Adrenal gland (tissue), 12 donors: ENCODE measurements around the gene CPS1. TPM values are rescaled to one million over a fixed set of nuclear protein-coding genes. Genes with fewer than 3 reads are reported as not detected.

Experiments
- DNase-seq, 7 donors: peaks; one replicate each; pipeline ENCODE4 v3.0.0-alpha.2; 2019 to 2020
- H3K27ac ChIP-seq, 5 donors: fragments of 200-600 bp; sonication (generic) in 4 of 5; 1 replicate in 3 of 5; 2 replicates in 2 of 5; pipeline versions ENCODE4 v1.5.1 to v1.8.0; 2016 to 2020; ENCODE audit warnings: mild to moderate bottlenecking in 1 of 5
- H3K27me3 ChIP-seq: fragments of 200-600 bp; 2 replicates; pipeline ENCODE4 v1.8.0; 2021
- H3K36me3 ChIP-seq, 2 donors: fragments of 200-600 bp; replicated peaks in 1 of 2; 1 replicate in 1 of 2; 2 replicates in 1 of 2; pipeline versions ENCODE4 v1.5.1 to v1.8.0; 2018 to 2022
- H3K4me1 ChIP-seq, 2 donors: fragments of 200-600 bp; replicated peaks in 1 of 2; 1 replicate in 1 of 2; 2 replicates in 1 of 2; pipeline versions ENCODE4 v1.5.1 to v1.8.0; 2018 to 2021
- H3K4me3 ChIP-seq, 4 donors: fragments of 200-600 bp; sonication (generic) in 3 of 4; one replicate each; pipeline ENCODE4 v1.5.1; 2016 to 2018
- H3K9me3 ChIP-seq, 3 donors: fragments of 200-600 bp; sonication (generic) in 1 of 3; replicated peaks in 1 of 3; 1 replicate in 2 of 3; 2 replicates in 1 of 3; pipeline versions ENCODE4 v1.5.1 to v1.8.0; 2016 to 2021
- CTCF ChIP-seq, 6 experiments: fragments of 450-650 bp in 4 of 6; fragments of 200-600 bp in 2 of 6; sonication (generic) in 1 of 6; IDR thresholded peaks; 1 replicate in 5 of 6; 2 replicates in 1 of 6; pipeline versions ENCODE4 v1.5.1 to v1.8.0; 2016 to 2021; ENCODE audit warnings: antibody characterized with exemption in 6 of 6, mild to moderate bottlenecking in 2 of 6, moderate library complexity in 1 of 6
- POLR2A ChIP-seq, 2 donors: fragments of 450-650 bp; IDR thresholded peaks; one replicate each; pipeline ENCODE4 v1.6.1; 2017; ENCODE audit warnings: antibody characterized with exemption in 2 of 2, mild to moderate bottlenecking in 2 of 2, moderate library complexity in 1 of 2
- WGBS, 4 donors: extraction: QIAGEN DNeasy Blood & Tissue Kit in 2 of 4; methylation state at CpG; one replicate each; pipeline versions ENCODE4 v1.1.5 to v1.1.7; 2013 to 2017; 5-methylcytosine and 5-hydroxymethylcytosine counted together
- intact Hi-C, 2 donors: fragments of 100-400 bp; cut with DNase I; formaldehyde crosslinking; loops; one replicate each; pipeline versions ENCODE4 v1.14.1 to v1.15.0; 2022 to 2023
- polyA plus RNA-seq, 3 donors: library from polyadenylated mRNA; stranded (reverse); fragments of 200-250 nt in 2 of 3; fragments of 350-450 nt in 1 of 3; fragmentation: Illumina TruSeq in 1 of 3; extraction: RNeasy Lipid Tissue Mini Kit (QIAGEN cat#74804) in 1 of 3; gene quantifications; one replicate each; pipeline ENCODE4 v1.2.3, GENCODE V29; 2013 to 2014
- total RNA-seq, 9 donors: library from RNA; depleted of rRNA in 4 of 9; stranded (reverse); fragments of >200 nt in 4 of 9; fragments of 120-200 nt in 1 of 9; fragmentation: NEBNext Ultra II Directional in 1 of 9; extraction: Animal tissue kit (Norgen Biotek cat#: 25700) in 1 of 9; gene quantifications; one replicate each; pipeline versions ENCODE4 v1.1.0 to v1.2.4, GENCODE V29; 2013 to 2023
- donor health status: healthy with polysubstance abuse.
- donor health status: Bipolar disorder and iron deficiency.
- donor health status: DM: yes; HTN: yes; CAD: no.
- donor health status: DM: no; HTN: no; CAD: no.
- donor health status: DM: no; HTN: no; CAD: no.
- donor health status: DM: yes; HTN: yes; CAD: no.

Gene CPS1
- total and polyA plus RNA-seq, 12 donors: 0.61 to 4.3 (median 1.7) TPM

DNA sequence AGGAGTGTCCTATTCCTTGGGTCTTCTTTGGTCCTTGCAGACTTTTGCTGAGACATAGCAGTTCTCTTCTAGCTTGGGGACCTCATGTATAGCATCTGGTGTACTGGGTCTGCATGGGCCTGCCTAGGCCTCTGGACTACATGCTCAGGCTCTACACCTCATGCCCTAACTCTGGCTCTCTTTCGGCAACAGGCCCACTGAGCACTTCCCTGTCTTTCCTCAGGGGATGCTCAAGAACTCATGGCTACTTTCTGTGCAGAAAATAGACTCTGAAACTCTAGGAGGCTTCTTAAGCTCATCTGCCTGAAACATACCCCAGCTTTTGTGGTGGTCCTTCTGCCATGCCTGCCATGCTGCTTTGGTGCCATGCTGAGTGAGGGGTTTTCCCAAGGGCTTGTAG, 21.5 kb upstream of the CPS1 start:
- Histone ChIP-seq H3K4me1 (no peaks in the 10 kb centered on the region), H3K9me3 (no peaks in the 10 kb centered on the region), H3K27ac (no peak overlapping the region), H3K36me3 (no peaks in the 10 kb centered on the region), H3K4me3 (no peak overlapping the region), H3K27me3 (no peaks in the 10 kb centered on the region)
- intact Hi-C loops: no loop called here
- no peak for DNase-seq
- WGBS, 4 donors: 71 to 100% (median 82%) methylated on average over 1 of the region's 1 CpG
- TF ChIP-seq CTCF (IDR thresholded peaks at IDR 0.05) (no peak), POLR2A (IDR thresholded peaks at IDR 0.05) (no peak)

- H3K9me3 ChIP-seq: no peaks in the 10 kb centered on the region
- no peak for TF ChIP-seq CTCF (IDR thresholded peaks at IDR 0.05)
- no peak for TF ChIP-seq POLR2A (IDR thresholded peaks at IDR 0.05)
- no peaks in the 10 kb centered on the region for H3K27me3 ChIP-seq
- 59 to 67% (median 65%) methylated on average over 2 of the region's 2 CpGs for WGBS, 4 donors
- H3K36me3 ChIP-seq: no peaks in the 10 kb centered on the region
- intact Hi-C loops: no loop called here
- no peak overlapping the region for H3K4me3 ChIP-seq
- H3K27ac ChIP-seq: no peak overlapping the region
- no peak for DNase-seq
- no peaks in the 10 kb centered on the region for H3K4me1 ChIP-seq
Measured at GRCh38 chr2:210536973-210537650, 19.3 kb upstream of the CPS1 start.

GRCh38 chr2:210539035-210539434, 17.4 kb upstream of the CPS1 start:
- no peak for DNase-seq
- no peak overlapping the region for H3K4me3 ChIP-seq
- H3K36me3 ChIP-seq: no peaks in the 10 kb centered on the region
- no peaks in the 10 kb centered on the region for H3K27me3 ChIP-seq
- TF ChIP-seq POLR2A (IDR thresholded peaks at IDR 0.05) (no peak), CTCF (IDR thresholded peaks at IDR 0.05) (no peak)
- H3K9me3 ChIP-seq: no peaks in the 10 kb centered on the region
- whole genome bisulfite sequencing, 4 donors: 88 to 91% (median 90%) methylated on average over 2 of the region's 2 CpGs
- intact Hi-C loops: no loop called here
- H3K4me1 ChIP-seq: no peaks in the 10 kb centered on the region
- H3K27ac ChIP-seq: no peak overlapping the region

DNA sequence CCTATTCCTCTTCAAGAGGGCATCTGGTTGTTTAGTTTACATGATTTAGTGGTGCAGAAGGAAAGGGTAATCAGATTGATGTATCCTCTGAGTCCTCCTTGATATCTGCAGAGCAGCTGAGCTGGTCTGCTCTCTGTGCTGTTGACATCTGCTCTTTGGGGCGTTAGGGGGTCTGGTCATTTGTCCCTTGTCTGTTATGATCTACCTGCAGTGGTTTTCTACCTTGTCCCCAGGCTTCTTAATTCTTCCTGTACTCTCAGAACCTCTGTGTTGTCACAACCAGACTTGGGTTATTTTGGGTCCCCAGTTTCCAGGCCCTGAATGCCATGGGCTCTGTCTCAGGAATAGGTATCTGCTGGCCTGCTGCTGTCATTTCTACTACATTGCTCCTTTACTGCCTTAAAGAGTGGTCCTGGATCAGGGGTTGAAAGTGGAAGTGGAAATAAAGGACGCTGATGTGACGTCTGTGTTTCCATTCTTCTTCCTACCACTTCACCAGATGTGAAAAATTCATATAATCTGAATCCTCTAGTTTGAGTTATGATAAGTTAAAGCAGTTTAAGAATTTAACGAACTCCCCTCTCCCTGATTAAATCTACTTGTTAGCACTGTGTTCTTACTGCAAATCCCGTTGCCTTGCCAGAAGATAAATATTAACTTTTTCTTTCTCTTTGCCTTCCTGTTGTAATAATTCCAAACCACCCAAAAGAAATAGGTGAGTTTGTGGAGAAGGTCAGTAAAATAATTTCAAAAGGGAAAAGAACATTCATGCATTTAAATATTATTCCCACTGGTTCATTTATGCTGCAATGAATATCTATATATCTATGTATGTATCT, 16.6 kb upstream of the CPS1 start:
- intact Hi-C loops: no loop called here
- no peaks in the 10 kb centered on the region for H3K36me3 ChIP-seq
- no peaks in the 10 kb centered on the region for H3K9me3 ChIP-seq
- TF ChIP-seq CTCF (IDR thresholded peaks at IDR 0.05) (no peak), POLR2A (IDR thresholded peaks at IDR 0.05) (no peak)
- H3K4me3 ChIP-seq: no peak overlapping the region
- H3K4me1 ChIP-seq: no peaks in the 10 kb centered on the region
- DNase-seq: no peak
- H3K27me3 ChIP-seq: no peaks in the 10 kb centered on the region
- no peak overlapping the region for H3K27ac ChIP-seq
- 61 to 70% (median 65%) methylated on average over 5 of the region's 5 CpGs for WGBS, 4 donors
